HepG2 (cell line): ENCODE measurements around the gene CXCR2. TPM values are rescaled to one million over a fixed set of nuclear protein-coding genes. Genes with fewer than 3 reads are reported as not detected.

Source experiments
- ATAC-seq: fragments of 200-7000 bp; cut with Tn5 transposase; 3 replicates; pipeline ENCODE4 v1.9.1; 2020; ENCODE audit warnings: mild to moderate bottlenecking, moderate library complexity
- BruUV-seq: library from RNA; stranded (reverse); fragments of 400-500 nt; replicated peaks from 2 replicates; lab custom pipeline; 2021; lab: Mats Ljungman, UMichigan
- CTCF ChIA-PET: fragments of 300-600 bp; formaldehyde crosslinking; extraction: SDS; loops from one replicate; lab custom pipeline; 2021; ENCODE audit warnings: low total read pairs, inconsistent platforms, low intra/inter-chr PET ratio; lab: Yijun Ruan, JAX
- POLR2A ChIA-PET: fragments of 350-600 bp; sonication (Branson Sonifier 250); formaldehyde crosslinking; loops from one replicate; lab custom pipeline; 2020; ENCODE audit warnings: antibody characterized with exemption, inconsistent platforms; lab: Yijun Ruan, JAX
- DNase-seq: peaks from one replicate; pipeline ENCODE4 v3.0.0-alpha.2; 2015; ENCODE audit warnings: low spot score
- FAIRE-seq: peaks from 3 replicates; lab custom pipeline; 2011; peaks lifted over from hg19 to GRCh38; lab: Jason Lieb, UNC
- H2AFZ ChIP-seq: one replicate; pipeline ENCODE4 v1.6.1; 2011; ENCODE audit warnings: low read length, inconsistent platforms
- H3K27ac ChIP-seq: fragments of 300-600 bp; 3 replicates; pipeline ENCODE4 v1.8.0; 2011; ENCODE audit warnings: mixed run types, mild to moderate bottlenecking, mixed read lengths, low read length, inconsistent platforms; ENCODE audit not compliant: insufficient read depth; ENCODE audit errors: extremely low read length
- H3K27me3 ChIP-seq, 2 experiments: fragments of 200-600 bp in 1 of 2; 2 replicates in 1 of 2; 3 replicates in 1 of 2; pipeline versions ENCODE4 v1.6.0 to v1.8.0; 2011; ENCODE audit warnings: low read length in 2 of 2, mild to moderate bottlenecking in 2 of 2, moderate library complexity in 2 of 2, inconsistent platforms in 1 of 2; ENCODE audit not compliant: insufficient read depth in 2 of 2, control insufficient read depth in 1 of 2
- H3K36me3 ChIP-seq, 2 experiments: fragments of 200-600 bp in 1 of 2; replicated peaks in 1 of 2; 2 replicates in 1 of 2; 3 replicates in 1 of 2; pipeline versions ENCODE4 v1.5.1 to v1.8.0; 2011; ENCODE audit warnings: low read length in 2 of 2, inconsistent platforms in 1 of 2; ENCODE audit not compliant: insufficient read depth in 2 of 2, control insufficient read depth in 1 of 2
- H3K4me1 ChIP-seq: 2 replicates; pipeline ENCODE4 v1.5.1; 2012; ENCODE audit warnings: low read length, inconsistent platforms; ENCODE audit not compliant: insufficient read depth
- H3K4me2 ChIP-seq: 2 replicates; pipeline ENCODE4 v1.6.0; 2011; ENCODE audit warnings: low read depth, low read length, inconsistent platforms
- H3K4me3 ChIP-seq, 3 experiments: fragments of 200-600 bp in 1 of 3; sonication (generic), shearing (Covaris generic) in 1 of 3; replicated peaks in 1 of 3; 2 replicates each; pipeline ENCODE4 v1.5.1; 2011 to 2016; ENCODE audit warnings: low read length in 3 of 3, inconsistent platforms in 2 of 3, low read depth in 2 of 3, mild to moderate bottlenecking in 2 of 3, control low read depth in 1 of 3, mixed read lengths in 1 of 3; ENCODE audit not compliant: insufficient read depth in 1 of 3
- H3K79me2 ChIP-seq: one replicate; pipeline ENCODE4 v1.6.1; 2011; ENCODE audit warnings: low read length, inconsistent platforms; ENCODE audit not compliant: insufficient read depth
- H3K9ac ChIP-seq: 2 replicates; pipeline ENCODE4 v1.6.0; 2011; ENCODE audit warnings: mild to moderate bottlenecking, low read depth, low read length, inconsistent platforms; ENCODE audit not compliant: insufficient read depth
- H3K9me3 ChIP-seq: 2 replicates; pipeline ENCODE4 v1.5.1; 2012; ENCODE audit warnings: mild to moderate bottlenecking, low read length
- H4K20me1 ChIP-seq: 2 replicates; pipeline ENCODE4 v1.6.0; 2011; ENCODE audit warnings: inconsistent platforms, mild to moderate bottlenecking, low read length, moderate library complexity; ENCODE audit not compliant: insufficient read depth
- FLYWCH1 ChIP-seq: sonication (generic); formaldehyde crosslinking; IDR thresholded peaks from 2 replicates; pipeline ENCODE4 v1.8.1; 2023; ENCODE audit warnings: mild to moderate bottlenecking, missing genetic modification reagents
- SALL2 ChIP-seq: sonication (generic); formaldehyde crosslinking; IDR thresholded peaks from 2 replicates; pipeline ENCODE4 v1.8.1; 2023; ENCODE audit warnings: mild to moderate bottlenecking, missing genetic modification reagents, inconsistent platforms
- TCF12 ChIP-seq, 2 experiments: fragments of 450-650 bp in 1 of 2; sonication (generic) in 1 of 2; formaldehyde crosslinking in 1 of 2; IDR thresholded peaks; 2 replicates each; pipeline versions ENCODE4 v1.6.1 to v1.8.0; 2017 to 2022; ENCODE audit warnings: antibody characterized with exemption in 1 of 2, mild to moderate bottlenecking in 1 of 2, missing genetic modification reagents in 1 of 2, moderate library complexity in 1 of 2
- ZHX2 ChIP-seq, 2 experiments: sonication (generic) in 1 of 2; formaldehyde crosslinking in 1 of 2; IDR thresholded peaks; 2 replicates each; pipeline versions ENCODE4 v1.6.1 to v1.9.0; 2014 to 2022; ENCODE audit warnings: antibody characterized with exemption in 1 of 2, borderline replicate concordance in 1 of 2, inconsistent platforms in 1 of 2, low read depth in 1 of 2, missing genetic modification reagents in 1 of 2
- ZNF609 ChIP-seq: sonication (generic); formaldehyde crosslinking; IDR thresholded peaks from 2 replicates; pipeline ENCODE4 v1.4.0; 2020; ENCODE audit warnings: mild to moderate bottlenecking, missing genetic modification reagents, borderline replicate concordance
- WGBS: methylation state at CpG from one replicate; pipeline ENCODE4 v1.1.6; 2017; ENCODE audit warnings: low lambda C conversion rate; 5-methylcytosine and 5-hydroxymethylcytosine counted together
- in situ Hi-C: cut with HindIII; loops from 2 replicates; pipeline ENCODE4 v1.10.0; 2017; ENCODE audit warnings: low pct_unique_long_range_greater_than_20kb; ENCODE audit not compliant: extremely low pct_ligation_motif_present
- intact Hi-C: fragments of 100-400 bp; cut with micrococcal nuclease; formaldehyde crosslinking; loops from one replicate; pipeline ENCODE4 v1.10.0; 2022; ENCODE audit not compliant: unreplicated experiment
- polyA plus RNA-seq, 8 experiments: library from polyadenylated mRNA; depleted of rRNA in 3 of 8; stranded (reverse) in 7 of 8; unstranded in 1 of 8; fragments of >200 nt; fragmentation: Illumina TruSeq in 4 of 8; extraction: Trizol in 4 of 8; gene quantifications; 2 replicates each; pipeline versions ENCODE4 v1.2.1 to v1.2.3, GENCODE V29; 2011 to 2016; ENCODE audit warnings: low read depth in 4 of 8, missing spikeins in 1 of 8, mixed read lengths in 1 of 8; ENCODE audit not compliant: insufficient read depth in 1 of 8
- total RNA-seq, 5 experiments: library from RNA; depleted of rRNA; stranded (reverse); fragments of >200 nt; fragmentation: Illumina TruSeq; extraction: Trizol; gene quantifications; 2 replicates each; pipeline ENCODE4 v1.2.3, GENCODE V29; 2016; ENCODE audit warnings: low read depth in 1 of 5
- TF ChIP-seq, protein P1 (sequence below): sonication (generic); formaldehyde crosslinking; IDR thresholded peaks from 2 replicates; pipeline ENCODE4 v1.8.1; 2023; ENCODE audit warnings: mild to moderate bottlenecking, missing genetic modification reagents, borderline replicate concordance
- TF ChIP-seq, protein P2 (sequence below): sonication (generic); formaldehyde crosslinking; IDR thresholded peaks from 2 replicates; pipeline ENCODE4 v1.8.0; 2022; ENCODE audit warnings: mild to moderate bottlenecking, missing genetic modification reagents, moderate library complexity

CXCR2 gene
- total and polyA plus RNA-seq, 2 of the 13 experiments (the other 11 are each of a cell fraction or from before 2014, with no cell fraction given) = not detected

- TF ChIP-seq ZNF609 (CRISPR knock-in tag) = no peak
- no peak for TF ChIP-seq SALL2 (CRISPR knock-in tag)
- no peak for TF ChIP-seq TCF12 (IDR thresholded peaks at IDR 0.05)
- no peak for TF ChIP-seq TCF12 (CRISPR knock-in tag; IDR thresholded peaks at IDR 0.05)
- TF ChIP-seq, protein P1, sequence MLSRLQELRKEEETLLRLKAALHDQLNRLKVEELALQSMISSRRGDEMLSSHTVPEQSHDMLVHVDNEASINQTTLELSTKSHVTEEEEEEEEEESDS (CRISPR knock-in tag) = no peak
- TF ChIP-seq, protein P2, sequence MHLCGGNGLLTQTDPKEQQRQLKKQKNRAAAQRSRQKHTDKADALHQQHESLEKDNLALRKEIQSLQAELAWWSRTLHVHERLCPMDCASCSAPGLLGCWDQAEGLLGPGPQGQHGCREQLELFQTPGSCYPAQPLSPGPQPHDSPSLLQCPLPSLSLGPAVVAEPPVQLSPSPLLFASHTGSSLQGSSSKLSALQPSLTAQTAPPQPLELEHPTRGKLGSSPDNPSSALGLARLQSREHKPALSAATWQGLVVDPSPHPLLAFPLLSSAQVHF (CRISPR knock-in tag) = no peak
Measured at GRCh38 chr2:218089259-218089658, 36.6 kb upstream of the CXCR2 start (continued).

DNA sequence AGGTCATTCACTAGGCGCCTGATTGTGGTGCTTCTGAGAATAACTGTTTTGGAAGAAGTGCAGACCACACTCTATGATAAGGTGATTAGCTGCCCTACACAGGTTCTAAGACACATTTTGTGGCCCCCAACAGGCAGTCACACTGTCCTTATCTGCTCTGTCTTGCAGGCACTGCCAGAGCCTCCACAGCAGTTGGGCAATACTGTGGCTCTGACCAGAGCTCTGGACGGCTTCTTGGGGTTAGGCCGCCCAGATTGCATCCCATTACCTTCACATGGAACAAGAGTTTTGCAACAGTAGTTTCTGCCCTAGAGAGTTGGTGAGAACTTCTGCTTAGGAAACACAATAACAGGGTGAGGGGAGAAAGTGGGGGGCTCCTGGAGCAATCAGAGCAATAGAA is 34.1 kb upstream of the CXCR2 start:
- POLR2A ChIA-PET = no interaction called here
- TF ChIP-seq FLYWCH1 (CRISPR knock-in tag) (no peak), ZHX2 (IDR thresholded peaks at IDR 0.05; ENCODE audit: low read depth) (no peak), ZHX2 (CRISPR knock-in tag; IDR thresholded peaks at IDR 0.05; ENCODE audit: borderline replicate concordance) (no peak)

More for the DNA sequence above, 34.1 kb upstream of the CXCR2 start:
- CTCF ChIA-PET = no interaction called here
- H3K27me3 ChIP-seq = peaks cover 3 to 7% of the 10 kb centered on the region in 2 experiments; a peak in 2 of 5 replicates
- no peaks in the 10 kb centered on the region for H3K4me1 ChIP-seq
- H3K36me3 ChIP-seq = no peaks in the 10 kb centered on the region
- FAIRE-seq (no peak), ATAC-seq (no peak), DNase-seq (no peak)
- H3K27ac ChIP-seq = no peak overlapping the region
- in situ Hi-C loops = no loop called here
- no peak overlapping the region for H3K4me3 ChIP-seq
- intact Hi-C loops = no loop called here
- 3% methylated on average over 3 of the region's 3 CpGs for WGBS
- H3K9ac ChIP-seq = no peak overlapping the region
- no peak overlapping the region for H3K4me2 ChIP-seq
- H3K79me2 ChIP-seq = no peaks in the 10 kb centered on the region
- H4K20me1 ChIP-seq = no peaks in the 10 kb centered on the region
- peaks cover 1% of the 10 kb centered on the region; the same call in 1 of the 2 replicates for H3K9me3 ChIP-seq
- H2AFZ ChIP-seq = no peak overlapping the region
- BruUV-seq = no TSS peak
